ENCODE results near the gene MRPL38. TPM values are rescaled to one million over a fixed set of nuclear protein-coding genes. Genes with fewer than 3 reads are reported as not detected.

The MRPL38 gene
- total RNA-seq, 1 experiment from 2014 or later = 74.5 TPM

DNA sequence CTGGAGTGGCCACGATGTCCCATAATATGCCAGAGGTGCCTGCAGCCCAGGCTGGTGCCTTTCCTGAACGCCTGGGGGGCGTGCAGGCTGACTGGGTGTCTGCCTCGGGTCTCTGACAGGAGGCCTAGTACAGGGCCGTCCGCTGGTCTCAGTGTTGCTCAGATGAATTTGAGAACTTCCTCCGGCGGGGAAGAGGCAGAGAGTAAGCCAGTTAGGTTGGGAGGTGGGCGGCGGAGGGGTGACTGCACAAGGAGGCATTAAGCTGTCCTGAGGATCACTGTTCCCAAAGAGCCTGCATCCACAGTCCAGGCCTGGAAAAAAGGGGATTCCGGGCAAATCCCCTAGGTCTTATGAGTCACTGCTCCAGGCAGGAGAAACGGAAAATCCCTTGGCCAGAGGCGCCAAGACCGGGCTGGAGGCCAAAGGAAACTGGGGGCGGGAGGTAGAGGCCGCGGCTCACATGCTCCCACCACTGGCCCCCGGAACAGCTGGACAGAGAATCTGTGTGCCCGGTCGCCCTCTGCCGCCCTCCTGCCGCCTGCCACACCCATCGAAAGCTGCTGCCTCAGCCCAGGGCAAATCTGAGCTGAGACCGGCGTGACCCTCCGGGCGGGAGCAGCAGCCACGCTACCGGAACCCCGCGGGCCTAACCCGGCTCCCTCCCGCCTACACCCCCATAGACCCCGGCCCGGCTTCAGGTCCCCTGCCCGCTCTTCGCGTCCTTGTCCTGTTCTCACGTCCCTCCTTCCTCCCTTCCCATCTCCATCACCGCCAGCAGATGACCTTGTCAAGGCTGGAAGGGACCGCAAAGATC is 27.5 kb downstream of the MRPL38 start:
- TSS peak; percentile 45 for BruUV-seq (replicated peaks)
- H3K9me2 ChIP-seq (replicated peaks; ENCODE audit: low read length) = no peaks in the 10 kb centered on the region

DNA sequence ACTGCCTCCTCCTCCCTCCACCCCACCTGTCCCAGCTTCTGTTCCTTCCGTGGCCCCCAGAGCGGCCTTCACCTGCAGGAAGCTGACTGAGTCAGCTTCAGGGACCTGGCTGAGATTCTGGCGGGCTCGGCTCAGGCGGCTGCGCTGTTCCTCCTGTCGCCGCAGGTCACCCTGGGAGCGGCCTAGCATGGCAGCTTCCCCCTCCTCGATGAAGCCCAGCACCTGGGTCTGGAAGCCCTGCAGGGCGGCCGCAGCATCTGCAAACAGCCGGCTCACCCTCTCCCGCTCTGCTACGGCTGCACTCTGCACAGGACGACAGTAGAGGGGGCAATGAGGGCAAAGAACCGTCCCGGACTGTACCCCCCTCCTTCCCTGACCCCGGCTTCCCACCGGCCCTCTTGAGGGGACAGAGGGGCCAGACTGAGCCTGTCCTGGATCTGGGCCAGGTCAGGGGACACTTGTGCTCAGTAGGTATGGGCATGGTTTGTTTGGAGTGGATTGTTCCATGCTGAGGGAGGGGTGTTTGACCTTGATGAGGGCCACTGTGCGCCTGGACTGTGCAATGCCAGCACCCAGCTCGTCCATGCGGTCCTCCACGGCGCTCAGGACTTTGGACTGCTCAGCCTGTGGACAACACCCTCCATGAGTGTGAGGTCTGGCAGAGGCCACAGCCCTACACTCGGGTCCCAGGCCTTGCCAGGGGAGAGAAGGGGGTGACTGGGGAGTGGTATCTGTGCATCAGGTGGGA is 28.3 kb downstream of the MRPL38 start:
- BruUV-seq (replicated peaks) = TSS peak; percentile 22
- Histone ChIP-seq H3K4me1 (ENCODE audit: insufficient read depth, low read length) (peaks cover 30% of the 10 kb centered on the region), H3K4me3 (ENCODE audit: low read length) (peak overlapping the region; percentile 71), H3K9me3 (ENCODE audit: low read length) (no peaks in the 10 kb centered on the region), H3K27me3 (ENCODE audit: low read length) (no peaks in the 10 kb centered on the region), H3K4me2 (ENCODE audit: low read length) (peak overlapping the region; percentile 85), H3K9me2 (replicated peaks; ENCODE audit: low read length) (no peaks in the 10 kb centered on the region), H2AFZ (ENCODE audit: low read length) (peak overlapping the region; percentile 58), H3F3A (ENCODE audit: low read length, unreplicated experiment) (no peaks in the 10 kb centered on the region), H3K27ac (ENCODE audit: low read length) (peak overlapping the region; percentile 92), H3K79me2 (ENCODE audit: low read length) (peaks cover 23% of the 10 kb centered on the region), H4K20me1 (ENCODE audit: low read length) (no peaks in the 10 kb centered on the region), H3K9ac (ENCODE audit: low read length) (peak overlapping the region; percentile 87), H3K36me3 (ENCODE audit: low read depth, low read length) (peaks cover 3% of the 10 kb centered on the region; the same call in 1 of the 2 replicates)
- ChIA-PET POLR2A (ENCODE audit: unreplicated experiment) (interaction anchor here (1.0 to 1.4 kb wide), 2 partner anchors 21 to 96 kb away, joined by 7 to 15 read pairs; partner anchors contain the start of gene WBP2), CTCF (interaction anchor here (0.5 to 1.5 kb wide), 10 partner anchors 20 to 267 kb away, joined by 3 to 30 read pairs (median 5); partner anchors contain the start of genes GALK1, TRIM65 and WBP2)
- peak; percentile 96 for DNase-seq
- no peak for TF ChIP-seq EZH2 (IDR thresholded peaks at IDR 0.05; ENCODE audit: low read length, unreplicated experiment)
- TF ChIP-seq, protein P1, sequence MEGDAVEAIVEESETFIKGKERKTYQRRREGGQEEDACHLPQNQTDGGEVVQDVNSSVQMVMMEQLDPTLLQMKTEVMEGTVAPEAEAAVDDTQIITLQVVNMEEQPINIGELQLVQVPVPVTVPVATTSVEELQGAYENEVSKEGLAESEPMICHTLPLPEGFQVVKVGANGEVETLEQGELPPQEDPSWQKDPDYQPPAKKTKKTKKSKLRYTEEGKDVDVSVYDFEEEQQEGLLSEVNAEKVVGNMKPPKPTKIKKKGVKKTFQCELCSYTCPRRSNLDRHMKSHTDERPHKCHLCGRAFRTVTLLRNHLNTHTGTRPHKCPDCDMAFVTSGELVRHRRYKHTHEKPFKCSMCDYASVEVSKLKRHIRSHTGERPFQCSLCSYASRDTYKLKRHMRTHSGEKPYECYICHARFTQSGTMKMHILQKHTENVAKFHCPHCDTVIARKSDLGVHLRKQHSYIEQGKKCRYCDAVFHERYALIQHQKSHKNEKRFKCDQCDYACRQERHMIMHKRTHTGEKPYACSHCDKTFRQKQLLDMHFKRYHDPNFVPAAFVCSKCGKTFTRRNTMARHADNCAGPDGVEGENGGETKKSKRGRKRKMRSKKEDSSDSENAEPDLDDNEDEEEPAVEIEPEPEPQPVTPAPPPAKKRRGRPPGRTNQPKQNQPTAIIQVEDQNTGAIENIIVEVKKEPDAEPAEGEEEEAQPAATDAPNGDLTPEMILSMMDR (conservative IDR thresholded peaks at IDR 0.05; ENCODE audit: low read depth, low read length) = peak; percentile 45
- TF ChIP-seq EZH2phosphoT487 (IDR thresholded peaks at IDR 0.05; ENCODE audit: borderline replicate concordance, low read length) = no peak
- peak; percentile 0; the same call in 1 of the 2 replicates for ATAC-seq
- intact Hi-C loops (cut with micrococcal nuclease) = no loop called here

More for the DNA sequence above, 27.5 kb downstream of the MRPL38 start:
- H2AFZ ChIP-seq (ENCODE audit: low read length) = peak overlapping the region; percentile 36
- H3K4me1 ChIP-seq (ENCODE audit: insufficient read depth, low read length) = peaks cover 30% of the 10 kb centered on the region
- no peaks in the 10 kb centered on the region for H4K20me1 ChIP-seq (ENCODE audit: low read length)
- H3K9me3 ChIP-seq (ENCODE audit: low read length) = no peaks in the 10 kb centered on the region
- POLR2A ChIA-PET (ENCODE audit: unreplicated experiment) = interaction anchor here (0.7 to 1.0 kb wide), 2 partner anchors 22 to 1448 kb away, joined by 4 to 9 read pairs; partner anchors contain the start of gene WBP2
- CTCF ChIA-PET = interaction anchor here (0.5 to 1.3 kb wide), 6 partner anchors 22 to 970 kb away, joined by 3 to 30 read pairs (median 10); partner anchors contain the start of gene WBP2
- peak; percentile 95 for DNase-seq
- intact Hi-C loops (cut with micrococcal nuclease) = loop anchor here (1.0 kb wide), 1 partner anchor 22 kb away; the partner anchor contains the start of gene WBP2
- H3K27ac ChIP-seq (ENCODE audit: low read length) = peak overlapping the region; percentile 92
- peak overlapping the region; percentile 87 for H3K9ac ChIP-seq (ENCODE audit: low read length)
- H3K36me3 ChIP-seq (ENCODE audit: low read depth, low read length) = peaks cover 3% of the 10 kb centered on the region; the same call in 1 of the 2 replicates
- no peaks in the 10 kb centered on the region for H3K27me3 ChIP-seq (ENCODE audit: low read length)
- peak; percentile 42 for ATAC-seq
- TF ChIP-seq EZH2 (IDR thresholded peaks at IDR 0.05; ENCODE audit: low read length, unreplicated experiment) = no peak
- TF ChIP-seq, protein P1 (conservative IDR thresholded peaks at IDR 0.05; ENCODE audit: low read depth, low read length) = no peak
- no peak for TF ChIP-seq EZH2phosphoT487 (IDR thresholded peaks at IDR 0.05; ENCODE audit: borderline replicate concordance, low read length)
- H3F3A ChIP-seq (ENCODE audit: low read length, unreplicated experiment) = no peaks in the 10 kb centered on the region
- peak overlapping the region; percentile 85 for H3K4me2 ChIP-seq (ENCODE audit: low read length)
- peak overlapping the region; percentile 71 for H3K4me3 ChIP-seq (ENCODE audit: low read length)
- peaks cover 23% of the 10 kb centered on the region for H3K79me2 ChIP-seq (ENCODE audit: low read length)
